GM21390 (cell line): ENCODE results near the gene RHOG.
A peak's percentile ranks its signal among the peaks of the same experiment; 100 is the strongest.
"Not testable (repeated sequence)": the region's sequence is repeated elsewhere in the genome, so short reads cannot be mapped to it uniquely, and the experiment has no call there.

Experiments used
- ATAC-seq: cut with Tn5 transposase; IDR thresholded peaks from one replicate; pipeline ENCODE4 v1.9.1; 2021; ENCODE audit not compliant: unreplicated experiment

RHOG gene

GRCh38 chr11:3810951-3811350 lies 29.8 kb downstream of the RHOG start:
- ATAC-seq: no peak

DNA sequence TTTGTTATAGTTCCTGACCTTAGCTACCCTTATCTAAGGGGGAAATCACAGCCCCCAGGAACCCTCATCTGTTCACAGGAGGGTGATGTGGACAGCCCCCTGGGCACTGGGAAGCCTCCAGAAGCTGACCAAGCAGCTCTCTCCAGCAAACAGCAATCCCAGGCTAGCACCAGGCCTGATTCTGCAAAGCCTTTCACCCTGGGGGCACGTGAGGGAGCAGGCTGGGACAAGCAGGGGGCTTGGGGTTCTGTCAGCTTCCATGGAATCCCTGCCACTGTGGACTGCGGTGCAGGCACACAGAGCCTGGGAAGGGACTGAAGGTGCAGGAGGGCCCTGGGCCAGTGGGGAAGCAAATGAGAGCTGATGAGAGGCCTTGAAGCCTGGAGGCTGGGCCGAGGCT lies 30.3 kb downstream of the RHOG start:
- ATAC-seq: no peak

DNA sequence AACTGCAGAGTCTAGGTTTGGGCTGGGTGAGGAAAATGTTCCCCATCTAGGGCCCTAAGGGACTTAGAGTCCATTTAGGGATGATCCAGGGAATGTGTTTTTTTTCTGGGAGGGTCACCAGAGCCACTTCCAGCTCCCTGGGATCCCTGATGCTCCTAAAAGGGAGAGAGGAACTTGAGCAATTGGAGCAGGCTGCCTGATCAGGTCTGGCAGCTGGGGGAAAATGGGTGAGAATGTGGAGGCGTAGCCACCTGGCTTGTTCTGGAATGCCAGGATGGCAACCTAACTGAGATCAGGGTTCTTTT lies 31.2 kb downstream of the RHOG start:
- no peak for ATAC-seq

GRCh38 chr11:3808861-3809623 lies 31.7 kb downstream of the RHOG start:
- ATAC-seq: peak; percentile 85

DNA sequence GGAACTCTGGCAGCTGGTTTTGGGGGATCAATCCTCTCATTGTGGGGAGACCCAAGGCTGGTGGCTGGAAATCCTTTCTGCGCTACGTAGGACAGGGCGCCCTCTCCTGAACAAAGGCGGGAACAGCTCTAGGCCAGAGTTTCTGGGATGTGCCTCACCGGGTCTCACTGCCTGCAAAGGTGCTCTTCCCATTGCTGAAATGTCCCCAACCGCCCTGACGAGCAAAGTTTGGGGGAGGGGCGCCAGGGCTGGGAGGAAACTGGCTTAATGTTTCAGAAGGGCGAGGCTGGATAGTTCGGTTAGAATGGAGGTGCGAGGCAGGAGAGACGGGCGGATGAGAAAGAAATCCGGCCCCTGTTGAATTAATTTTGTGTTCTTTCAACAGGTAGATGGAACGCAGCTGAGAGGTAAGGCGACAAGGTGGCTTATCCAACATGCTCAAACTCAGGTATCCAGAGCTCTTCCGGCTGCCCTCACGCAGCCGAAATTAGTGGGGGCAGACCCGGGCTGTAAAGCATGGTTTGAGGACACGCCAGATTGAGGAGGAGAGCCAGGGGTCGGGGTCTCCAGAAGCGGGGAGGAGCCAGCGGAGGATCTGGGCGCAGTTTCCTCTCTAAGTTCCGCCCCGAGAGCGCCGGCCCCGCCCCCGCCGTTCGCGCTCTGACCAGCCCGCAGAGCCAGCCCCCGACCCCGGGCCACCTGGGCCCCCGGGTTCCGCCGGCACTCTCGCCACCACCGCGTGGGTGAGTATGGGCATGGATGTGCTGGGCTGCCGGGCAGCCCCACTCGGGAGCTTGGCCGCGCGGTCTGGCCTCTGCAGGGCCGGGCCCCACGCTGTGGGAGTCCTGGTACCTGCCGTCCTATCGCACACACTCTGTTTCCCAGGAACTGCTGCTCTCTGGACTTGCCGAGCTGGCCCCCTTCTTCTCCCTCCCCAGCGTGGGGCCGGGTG lies 32.6 kb downstream of the RHOG start, which contains the start of gene PGAP2:
Gene PGAP2 (plus strand): TSS at position 652 of the 952 bp plus-strand sequence. CDS start 2,700 bp downstream, outside the sequence.
- ATAC-seq: peak; percentile 61

DNA sequence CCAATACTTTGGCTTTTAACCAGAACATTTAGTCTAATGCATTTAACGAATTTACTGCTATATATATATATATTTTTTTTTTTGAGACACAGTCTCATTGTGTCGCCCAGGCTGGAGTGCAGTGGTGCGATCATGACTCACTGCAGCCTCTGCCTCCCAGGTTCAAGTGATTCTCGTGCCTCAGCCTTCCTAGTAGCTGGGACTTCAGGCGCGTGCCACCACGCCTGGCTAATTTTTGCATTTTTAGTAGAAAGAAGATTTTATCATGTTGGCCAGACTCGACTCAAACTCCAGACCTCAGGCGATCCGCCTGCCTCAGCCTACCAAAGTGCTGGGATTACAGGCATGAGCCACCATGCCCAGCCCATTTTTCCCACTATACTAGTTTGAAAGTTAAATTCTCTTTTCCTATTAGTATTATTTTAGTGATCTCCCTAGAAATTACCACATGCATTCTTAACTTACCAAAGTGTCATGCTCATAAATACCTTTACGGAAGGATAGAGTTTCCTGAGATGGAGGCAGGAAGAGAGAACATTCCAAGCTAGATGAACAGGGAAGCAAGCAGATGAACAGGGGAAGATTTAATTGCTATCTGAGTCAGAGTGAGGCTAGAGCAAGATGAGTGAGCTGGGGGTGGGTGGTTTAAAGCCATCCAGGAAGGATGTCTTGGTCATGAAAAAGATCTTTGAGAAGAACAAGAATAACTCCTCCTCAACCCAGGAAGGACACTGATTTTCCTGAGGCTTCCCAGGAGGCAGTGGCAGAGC lies 36.8 kb downstream of the RHOG start:
- no peak for ATAC-seq

- no peak for ATAC-seq
These were observed 38.6 kb downstream of the RHOG start for GRCh38 chr11:3802011-3802790.

- ATAC-seq: no peak
These were observed 40.9 kb downstream of the RHOG start for GRCh38 chr11:3799873-3800272.

- ATAC-seq: no peak
These were observed 41.6 kb downstream of the RHOG start for GRCh38 chr11:3799143-3799542.

DNA sequence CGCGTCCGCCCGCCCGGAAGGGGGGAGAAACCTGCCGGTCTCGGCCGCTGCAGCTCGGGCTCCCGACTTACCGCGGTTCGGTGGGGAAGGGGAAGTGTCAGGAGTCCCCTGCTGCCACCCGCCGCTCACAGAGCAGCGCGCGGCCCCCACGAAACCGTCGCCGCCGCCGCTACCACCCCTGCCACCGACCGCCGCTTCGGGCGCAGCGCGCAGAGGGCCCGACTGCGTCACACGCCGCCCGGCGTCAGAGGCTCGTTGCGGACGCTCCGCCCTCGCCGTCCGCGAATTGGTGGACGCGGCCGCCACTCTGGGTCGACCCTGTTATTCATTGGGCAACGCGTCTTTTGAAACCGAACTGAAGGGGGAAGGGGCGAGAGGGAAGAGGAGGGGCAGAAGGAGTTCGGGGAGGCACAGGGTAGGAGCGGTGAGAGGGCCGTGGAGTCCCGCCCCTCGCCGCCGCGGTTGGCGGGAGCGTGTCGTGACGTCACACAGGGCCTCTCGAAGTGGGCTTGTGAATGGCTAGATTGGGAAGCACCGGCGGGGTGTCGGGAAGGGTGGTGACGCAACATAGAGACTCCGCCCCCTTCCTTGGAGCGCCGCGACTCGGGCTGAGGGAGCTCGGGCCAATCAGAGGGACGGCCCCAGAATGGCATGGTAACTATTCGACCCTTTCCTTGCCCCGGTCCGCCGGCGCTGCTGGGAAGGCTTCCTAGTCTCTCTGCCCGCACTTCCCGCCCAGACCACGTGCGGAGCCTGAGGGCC lies 43.2 kb downstream of the RHOG start, which contains the start of gene NUP98:
Gene NUP98 (minus strand): TSS at position 226 of the 762 bp plus-strand sequence. CDS start 15,437 bp downstream, outside the sequence.
- peak; percentile 89 for ATAC-seq

DNA sequence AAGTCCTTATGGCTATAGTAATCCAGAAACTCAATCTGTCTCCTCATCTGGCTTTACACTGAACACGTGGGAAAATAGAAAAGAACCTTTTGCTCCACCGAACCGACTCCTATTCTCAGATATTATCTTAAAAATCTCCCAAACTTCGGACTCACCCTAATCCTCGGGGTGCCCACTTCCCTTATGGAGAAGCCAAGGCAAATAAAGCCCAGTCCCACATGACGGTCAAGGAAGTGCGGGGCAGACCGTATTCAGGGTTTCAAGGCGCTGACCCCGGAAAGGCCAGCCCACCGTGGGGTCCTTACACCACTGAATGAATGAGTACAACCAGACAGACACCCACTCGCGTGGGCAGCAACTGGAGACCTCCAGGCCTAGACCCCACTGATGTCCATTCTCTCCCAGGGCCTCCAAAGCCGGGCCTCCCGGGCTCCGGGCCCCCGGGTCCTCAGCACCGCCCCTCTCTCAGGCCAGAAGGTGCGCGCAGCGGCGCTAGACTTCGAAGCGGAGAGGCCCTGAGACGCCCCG lies 43.9 kb downstream of the RHOG start:
- ATAC-seq: peak; percentile 36

GRCh38 chr11:3796346-3796745 lies 44.4 kb downstream of the RHOG start:
- ATAC-seq: no peak

- no peak for ATAC-seq
These were observed 44.8 kb downstream of the RHOG start for GRCh38 chr11:3796002-3796311.

DNA sequence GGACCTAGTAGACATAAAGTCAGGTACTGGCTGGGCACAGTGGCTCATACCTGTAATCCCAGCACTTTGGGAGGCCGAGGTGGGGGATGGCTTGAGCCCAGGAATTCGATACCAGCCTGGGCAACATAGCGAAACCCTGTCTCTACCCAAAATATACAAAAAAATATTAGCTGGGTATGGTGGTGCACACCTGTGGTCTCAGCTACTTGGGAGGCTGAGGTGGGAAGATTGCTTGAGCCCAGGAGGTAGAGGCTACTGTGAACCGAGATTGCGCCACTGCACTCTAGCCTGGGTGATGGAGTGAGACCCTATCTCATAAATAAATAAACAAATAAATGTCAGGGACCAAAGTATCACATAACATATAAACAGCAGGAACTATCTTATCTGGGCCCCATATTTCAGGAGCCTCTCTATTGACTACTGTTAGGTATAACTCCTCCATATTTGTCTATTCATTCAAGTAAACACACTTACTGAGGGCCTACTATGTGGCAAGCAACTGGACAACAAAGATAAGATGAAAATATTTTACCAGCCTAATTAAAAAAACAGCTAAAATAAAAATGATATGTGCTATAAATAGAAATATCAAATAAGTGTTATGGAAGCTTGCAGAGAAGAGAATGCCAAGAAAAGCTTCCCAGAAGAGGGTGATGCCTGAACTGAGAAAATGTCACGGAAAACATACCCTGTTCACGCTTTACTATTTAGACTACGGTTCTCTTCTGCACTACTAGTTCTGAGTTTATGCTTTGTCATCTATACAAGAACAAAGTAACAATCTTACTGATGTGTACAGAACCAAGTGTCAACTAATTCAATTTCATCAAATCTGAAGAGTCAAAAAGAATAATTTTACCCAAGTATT lies 45.4 kb downstream of the RHOG start:
- no peak for ATAC-seq

DNA sequence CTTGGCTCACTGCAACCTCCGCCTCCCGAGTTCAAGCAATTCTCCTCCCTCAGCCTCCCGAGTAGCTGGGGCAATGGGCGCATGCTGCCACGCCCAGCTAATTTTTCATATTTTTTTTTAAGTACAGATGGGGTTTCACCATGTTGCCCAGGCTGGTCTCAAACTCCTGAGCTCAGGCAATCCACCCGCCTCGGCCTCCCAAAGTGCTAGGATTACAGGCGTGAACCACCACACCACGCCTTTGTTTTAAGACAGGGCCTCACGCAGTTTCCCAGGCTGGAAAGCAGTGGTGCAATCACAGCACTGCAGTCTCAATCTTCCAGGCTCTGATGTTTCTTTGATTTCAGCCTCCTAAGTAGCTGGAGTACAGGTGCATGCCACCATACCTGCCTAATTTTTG lies 46.4 kb downstream of the RHOG start:
- not testable (repeated sequence) for ATAC-seq

DNA sequence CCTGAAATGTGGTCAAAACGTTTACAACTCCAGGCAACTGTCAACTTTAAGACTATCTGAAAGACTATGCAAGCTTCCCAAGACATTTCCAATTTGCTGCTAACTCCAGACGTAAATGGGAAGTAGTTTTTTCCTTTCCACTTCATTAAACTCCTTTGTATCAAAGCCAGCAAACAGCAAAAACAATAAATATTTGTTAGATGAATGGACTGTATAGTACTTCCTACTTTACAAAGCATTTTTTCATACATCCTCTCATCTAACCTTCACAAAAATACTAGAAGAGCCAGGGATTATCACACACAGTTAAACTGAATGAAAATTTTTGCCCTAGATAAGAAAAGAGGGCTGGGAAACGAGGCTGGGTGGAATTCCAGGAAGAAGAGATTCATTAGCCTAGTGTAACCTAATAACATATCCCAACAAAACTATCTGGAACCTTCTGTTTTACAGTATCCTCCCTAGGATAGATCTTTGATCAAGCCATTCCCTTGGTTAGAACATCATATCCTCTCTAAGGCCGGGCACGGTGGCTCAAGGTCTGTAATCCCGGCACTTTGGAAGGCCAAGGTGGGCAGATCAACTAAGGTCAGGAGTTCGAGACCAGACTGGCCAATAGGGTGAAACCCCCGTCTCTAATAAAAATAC lies 53.9 kb downstream of the RHOG start:
- no peak for ATAC-seq

DNA sequence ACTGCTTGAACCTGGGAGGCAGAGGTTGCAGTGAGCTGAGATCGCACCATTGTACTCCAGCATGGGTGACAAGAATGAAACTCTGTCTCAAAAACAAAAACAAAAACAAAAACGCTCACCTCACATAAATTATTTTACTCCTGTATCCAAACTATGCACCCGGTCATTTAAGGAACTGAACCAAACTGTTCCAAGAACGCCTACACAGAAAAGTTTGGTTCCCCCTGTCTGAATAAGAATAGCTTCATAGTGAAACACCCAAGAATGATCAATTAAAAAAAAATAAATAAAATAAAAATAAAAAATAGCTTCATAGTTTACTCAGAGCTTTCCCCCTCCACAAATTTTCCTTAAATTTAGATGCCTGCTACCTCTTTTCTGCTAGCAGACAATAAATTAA lies 57.1 kb downstream of the RHOG start:
- ATAC-seq: no peak

GRCh38 chr11:3782963-3783362 lies 57.8 kb downstream of the RHOG start:
- no peak for ATAC-seq
